Gastroesophageal sphincter (tissue), 4 donors: Measurements from ENCODE around the gene PBOV1. TPM values are rescaled to one million over a fixed set of nuclear protein-coding genes. Genes with fewer than 3 reads are reported as not detected.

ENCODE experiments used
- ATAC-seq: fragments of 150-250 bp; one replicate; pipeline ENCODE4 v1.9.1; 2016; ENCODE audit warnings: mild to moderate bottlenecking, moderate library complexity
- H3K27ac ChIP-seq, 4 donors: fragments of 200-600 bp; sonication (generic) in 3 of 4; 1 replicate in 3 of 4; 2 replicates in 1 of 4; pipeline ENCODE4 v1.5.1; 2016 to 2019
- H3K27me3 ChIP-seq: fragments of 200-600 bp; sonication (generic); one replicate; pipeline ENCODE4 v1.5.1; 2019
- H3K36me3 ChIP-seq, 2 donors: fragments of 200-600 bp; sonication (generic); one replicate each; pipeline ENCODE4 v1.5.1; 2019; ENCODE audit warnings: control low read depth in 1 of 2
- H3K4me1 ChIP-seq, 3 donors: fragments of 200-600 bp; sonication (generic); 1 replicate in 2 of 3; 2 replicates in 1 of 3; pipeline ENCODE4 v1.5.1; 2016 to 2019; ENCODE audit warnings: control low read depth in 2 of 3
- H3K4me3 ChIP-seq, 2 donors: fragments of 200-600 bp; sonication (generic); one replicate each; pipeline ENCODE4 v1.5.1; 2019; ENCODE audit warnings: mild to moderate bottlenecking in 1 of 2, moderate library complexity in 1 of 2
- H3K9me3 ChIP-seq, 3 donors: fragments of 200-600 bp; sonication (generic); one replicate each; pipeline ENCODE4 v1.5.1; 2017 to 2019; ENCODE audit warnings: control low read depth in 2 of 3
- CTCF ChIP-seq, 4 experiments: fragments of 200-600 bp in 2 of 4; fragments of 450-650 bp in 2 of 4; sonication (generic) in 1 of 4; IDR thresholded peaks; one replicate each; pipeline ENCODE4 v1.5.1; 2017 to 2019; ENCODE audit warnings: antibody characterized with exemption in 4 of 4, mild to moderate bottlenecking in 2 of 4, moderate library complexity in 2 of 4
- EP300 ChIP-seq: sonication (generic); formaldehyde crosslinking; IDR thresholded peaks from one replicate; pipeline ENCODE4 v1.6.1; 2017; ENCODE audit warnings: antibody characterized with exemption, mild to moderate bottlenecking
- POLR2A ChIP-seq, 2 donors: fragments of 450-650 bp; IDR thresholded peaks; one replicate each; pipeline ENCODE4 v1.6.1; 2017; ENCODE audit warnings: antibody characterized with exemption in 2 of 2, mild to moderate bottlenecking in 2 of 2, moderate library complexity in 1 of 2
- POLR2AphosphoS5 ChIP-seq: sonication (generic); formaldehyde crosslinking; IDR thresholded peaks from one replicate; pipeline ENCODE4 v1.6.1; 2017; ENCODE audit warnings: antibody characterized with exemption
- WGBS, 2 donors: methylation state at CpG; one replicate each; pipeline ENCODE4 v1.1.5; 2018; ENCODE audit warnings: low coverage in 1 of 2; 5-methylcytosine and 5-hydroxymethylcytosine counted together
- total RNA-seq, 4 donors: library from RNA; depleted of rRNA; stranded (reverse); fragments of >200 nt; gene quantifications; one replicate each; pipeline ENCODE4 v1.1.0, GENCODE V29; 2016

PBOV1 gene
- total RNA-seq, 4 donors from 2014 or later, result not detected

- no peak for ATAC-seq
- Histone ChIP-seq H3K36me3 (no peaks in the 10 kb centered on the region), H3K4me3 (no peak overlapping the region), H3K27me3 (no peaks in the 10 kb centered on the region), H3K27ac (no peak overlapping the region), H3K4me1 (peaks cover 0 to 5% (median 0%) of the 10 kb centered on the region in 3 donors), H3K9me3 (no peaks in the 10 kb centered on the region)
- TF ChIP-seq CTCF (IDR thresholded peaks at IDR 0.05) (no peak), POLR2AphosphoS5 (no peak), EP300 (no peak), POLR2A (IDR thresholded peaks at IDR 0.05) (no peak)
- WGBS, 2 donors, result 22 to 37% methylated on average over 3 to 4 of the region's 5 CpGs
Observed at GRCh38 chr6:138188278-138188941, 29.9 kb downstream of the PBOV1 start.

DNA sequence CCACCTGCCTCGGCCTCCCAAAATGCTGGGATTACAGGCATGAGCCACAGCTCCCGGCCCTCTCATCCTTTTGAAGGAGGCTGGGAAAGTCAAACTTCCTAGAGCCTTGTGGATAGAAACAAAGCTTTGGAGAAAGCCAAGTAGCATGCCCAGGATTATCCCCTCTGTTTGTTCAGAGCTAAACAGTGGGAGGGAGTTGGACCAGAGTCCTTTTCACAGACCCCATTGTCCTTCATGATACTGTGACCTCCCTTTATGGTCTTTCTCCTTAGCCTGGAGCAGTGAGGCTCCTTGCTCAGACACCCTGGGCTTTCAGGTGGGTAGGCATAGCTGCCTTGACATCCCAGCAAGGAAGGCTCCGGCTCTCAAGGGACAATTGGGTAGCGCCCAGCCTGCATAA is 31.1 kb downstream of the PBOV1 start:
- TF ChIP-seq POLR2A (IDR thresholded peaks at IDR 0.05) (no peak), POLR2AphosphoS5 (no peak), CTCF (IDR thresholded peaks at IDR 0.05) (no peak), EP300 (no peak)
- H3K36me3 ChIP-seq, result no peaks in the 10 kb centered on the region
- no peaks in the 10 kb centered on the region for H3K27me3 ChIP-seq
- WGBS, 2 donors, result 50% methylated on average over 1 of the region's 4 CpGs; no CpG with 5 or more reads in 1 of the 2 donors
- no peaks in the 10 kb centered on the region for H3K9me3 ChIP-seq
- H3K4me1 ChIP-seq, result peaks cover 0 to 5% (median 0%) of the 10 kb centered on the region in 3 donors
- ATAC-seq, result no peak
- H3K4me3 ChIP-seq, result no peak overlapping the region
- no peak overlapping the region for H3K27ac ChIP-seq

GRCh38 chr6:138184230-138184629 is 34.1 kb downstream of the PBOV1 start:
- no peak overlapping the region for H3K4me3 ChIP-seq
- 90 to 100% methylated on average over 2 to 3 of the region's 3 CpGs for WGBS, 2 donors
- H3K36me3 ChIP-seq, result no peaks in the 10 kb centered on the region
- no peaks in the 10 kb centered on the region for H3K27me3 ChIP-seq
- peaks cover 0 to 3% (median 0%) of the 10 kb centered on the region in 3 donors for H3K9me3 ChIP-seq
- H3K27ac ChIP-seq, result no peak overlapping the region
- ATAC-seq, result no peak
- H3K4me1 ChIP-seq, result peaks cover 0 to 5% (median 0%) of the 10 kb centered on the region in 3 donors
- TF ChIP-seq POLR2A (IDR thresholded peaks at IDR 0.05) (no peak), CTCF (IDR thresholded peaks at IDR 0.05) (no peak), EP300 (no peak), POLR2AphosphoS5 (no peak)

DNA sequence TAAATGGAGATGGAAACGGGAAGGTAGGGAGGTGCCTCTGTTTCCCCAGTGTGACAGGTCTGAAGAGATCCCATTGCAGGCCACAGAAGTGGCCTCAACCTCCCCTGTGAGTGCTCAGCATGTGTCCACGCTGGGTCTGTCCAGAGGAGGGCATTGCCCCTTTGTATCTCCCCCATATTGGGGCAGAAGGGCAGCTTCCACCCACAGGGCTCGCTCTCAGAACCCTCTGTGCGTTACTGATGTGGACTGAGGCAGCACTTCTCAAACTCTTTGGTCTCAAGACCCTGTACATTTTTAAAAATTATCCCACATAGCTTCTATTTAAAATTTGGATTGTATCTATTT is 34.5 kb downstream of the PBOV1 start:
- WGBS, 2 donors, result 88% methylated on average over 1 of the region's 4 CpGs; no CpG with 5 or more reads in 1 of the 2 donors
- H3K9me3 ChIP-seq, result peaks cover 0 to 7% (median 0%) of the 10 kb centered on the region in 3 donors
- H3K27ac ChIP-seq, result no peak overlapping the region
- TF ChIP-seq EP300 (no peak), CTCF (IDR thresholded peaks at IDR 0.05) (no peak), POLR2A (IDR thresholded peaks at IDR 0.05) (no peak), POLR2AphosphoS5 (no peak)
- H3K27me3 ChIP-seq, result no peaks in the 10 kb centered on the region
- ATAC-seq, result no peak
- H3K36me3 ChIP-seq, result no peaks in the 10 kb centered on the region
- no peak overlapping the region for H3K4me3 ChIP-seq
- H3K4me1 ChIP-seq, result peaks cover 0 to 5% (median 0%) of the 10 kb centered on the region in 3 donors
